GM21423 (cell line): ENCODE measurements around the gene CHN2.
"Not testable (repeated sequence)": the region's sequence is repeated elsewhere in the genome, so short reads cannot be mapped to it uniquely, and the experiment has no call there.

Experiments used
- ATAC-seq: cut with Tn5 transposase; IDR thresholded peaks from one replicate; pipeline ENCODE4 v1.9.1; 2021; ENCODE audit warnings: mild to moderate bottlenecking, moderate library complexity; ENCODE audit not compliant: unreplicated experiment

Gene CHN2

GRCh38 chr7:29255199-29255878 is 60.8 kb downstream of the CHN2 start:
- no peak for ATAC-seq

DNA sequence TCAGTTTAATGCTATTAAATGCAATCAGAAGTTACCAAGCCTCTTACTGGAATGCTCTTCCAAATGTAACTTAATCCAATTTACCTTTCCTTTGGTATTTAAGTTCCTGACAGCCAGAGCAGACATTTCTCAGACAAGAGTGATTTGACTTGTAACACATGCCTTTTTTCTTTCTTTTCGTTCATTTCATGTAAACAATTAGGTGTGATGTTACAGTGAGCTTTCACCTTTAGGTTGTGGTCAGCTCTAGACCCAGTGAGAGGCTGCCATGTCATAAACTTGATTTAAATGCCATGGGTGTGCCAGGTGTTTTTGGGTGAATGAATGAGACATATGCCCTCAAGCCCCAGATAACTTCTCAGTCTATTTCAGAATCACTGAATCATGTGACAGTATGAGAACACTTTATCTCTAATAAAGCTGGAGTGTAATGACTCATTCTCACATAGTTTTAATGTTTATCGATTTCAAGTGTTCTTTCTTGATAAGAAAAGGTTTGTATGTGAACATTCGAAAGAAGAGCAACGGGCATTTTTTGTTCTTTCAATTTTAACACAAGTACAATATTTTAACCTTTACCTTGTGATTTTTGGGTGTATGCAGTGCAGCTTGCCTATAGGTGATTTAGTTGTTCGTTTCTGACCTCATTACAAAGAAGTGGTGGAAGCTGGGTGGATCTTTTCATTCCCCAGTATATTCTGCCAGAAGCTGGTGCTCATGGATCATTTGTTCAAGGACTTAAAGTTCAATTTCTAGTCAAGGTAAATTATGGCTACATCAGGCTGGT is 61.5 kb downstream of the CHN2 start:
- ATAC-seq: no peak

- ATAC-seq: no peak
Measured at GRCh38 chr7:29256693-29257002, 62.1 kb downstream of the CHN2 start.

- no peak for ATAC-seq
Measured at GRCh38 chr7:29258951-29259350, 64.4 kb downstream of the CHN2 start.

DNA sequence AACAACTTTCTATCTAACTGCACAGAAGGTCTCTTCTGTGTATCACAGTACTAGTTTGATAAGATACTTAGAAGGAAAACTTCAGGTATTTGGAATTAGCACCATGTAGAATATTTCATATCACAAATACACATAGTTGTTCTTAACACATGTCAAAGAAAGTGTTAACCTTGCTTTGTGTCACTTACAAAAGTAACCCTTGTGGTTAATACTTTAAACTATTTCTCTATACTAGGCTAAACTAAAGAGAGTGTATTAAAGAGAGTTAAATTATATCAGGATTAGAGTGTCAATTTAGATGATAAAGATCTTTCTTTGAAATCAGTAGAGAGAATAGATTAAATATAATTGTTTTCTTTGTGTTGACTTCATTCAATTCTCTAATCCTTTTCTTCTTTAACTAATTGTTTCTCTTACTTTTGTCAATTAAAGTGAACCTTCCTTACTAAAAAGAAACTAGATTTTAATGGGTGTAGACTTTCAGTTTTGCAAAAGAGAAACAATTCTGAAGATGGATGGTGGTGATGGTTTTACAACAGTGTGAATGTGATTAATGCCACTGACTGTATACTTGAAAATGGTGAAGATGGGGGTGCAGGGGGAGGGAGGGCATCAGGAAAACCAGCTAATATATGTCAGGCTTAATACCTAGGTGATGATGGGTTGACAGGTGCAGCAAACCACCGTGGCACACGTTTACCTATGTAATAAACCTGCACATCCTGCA is 67.8 kb downstream of the CHN2 start:
- ATAC-seq: no peak

- not testable (repeated sequence) for ATAC-seq
Measured at GRCh38 chr7:29263601-29264207, 69.1 kb downstream of the CHN2 start.

GRCh38 chr7:29265208-29265923 is 70.8 kb downstream of the CHN2 start:
- ATAC-seq: no peak

GRCh38 chr7:29269935-29270334 is 75.4 kb downstream of the CHN2 start:
- ATAC-seq: no peak

DNA sequence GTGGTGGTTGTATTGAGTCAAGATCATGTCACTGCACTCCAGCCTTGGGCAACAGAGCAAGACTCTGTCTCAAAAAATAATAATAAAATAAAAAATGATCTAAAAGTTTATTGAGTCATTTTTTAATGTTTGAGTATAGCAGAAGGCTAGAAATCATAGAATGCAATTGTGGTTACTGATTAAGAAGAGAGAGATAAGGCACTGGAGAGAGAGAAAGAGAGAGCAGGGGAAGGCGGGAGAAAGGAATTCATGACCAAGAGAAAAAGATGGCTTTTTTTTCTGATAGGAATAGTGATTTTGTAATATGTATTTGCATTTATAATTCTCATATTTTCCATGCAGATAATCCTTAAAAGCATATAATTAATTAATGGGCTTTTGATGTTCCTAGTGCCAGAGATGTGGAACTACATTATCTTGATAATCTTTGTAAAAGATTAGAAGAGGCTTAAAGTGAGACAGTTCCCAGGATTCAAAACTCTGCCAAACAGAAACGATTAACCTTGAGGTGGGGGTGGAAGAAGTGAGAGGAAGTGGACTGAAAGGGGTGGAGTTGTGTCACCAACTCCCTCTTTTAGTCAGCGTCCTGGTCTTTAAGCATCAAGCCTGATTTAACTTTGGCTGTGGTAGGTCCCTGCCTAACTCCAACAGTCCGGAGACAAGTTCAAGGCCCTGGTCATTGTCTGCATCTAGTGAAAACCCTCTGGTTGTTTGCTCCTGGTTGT is 76.2 kb downstream of the CHN2 start:
- ATAC-seq: no peak

GRCh38 chr7:29271319-29271658 is 76.7 kb downstream of the CHN2 start:
- ATAC-seq: no peak

DNA sequence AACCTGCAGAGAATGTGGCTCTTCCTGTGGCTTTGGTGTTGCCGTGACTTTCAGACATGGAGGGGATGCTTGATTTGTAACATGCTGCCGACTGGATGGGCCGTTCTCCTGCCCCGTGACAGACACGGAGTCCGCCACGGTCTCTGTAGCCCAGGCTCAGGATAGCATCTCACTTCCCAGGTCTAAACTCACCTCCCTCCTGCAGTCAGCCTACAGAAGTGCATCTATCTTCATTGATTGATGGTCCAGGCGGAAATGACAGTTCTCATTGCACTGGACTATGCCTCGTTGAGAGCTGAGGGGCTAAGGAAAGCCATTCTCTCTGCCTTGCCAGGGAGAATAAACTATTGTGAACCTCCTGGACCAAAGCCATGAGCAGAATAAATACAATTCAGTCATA is 77.5 kb downstream of the CHN2 start:
- no peak for ATAC-seq

DNA sequence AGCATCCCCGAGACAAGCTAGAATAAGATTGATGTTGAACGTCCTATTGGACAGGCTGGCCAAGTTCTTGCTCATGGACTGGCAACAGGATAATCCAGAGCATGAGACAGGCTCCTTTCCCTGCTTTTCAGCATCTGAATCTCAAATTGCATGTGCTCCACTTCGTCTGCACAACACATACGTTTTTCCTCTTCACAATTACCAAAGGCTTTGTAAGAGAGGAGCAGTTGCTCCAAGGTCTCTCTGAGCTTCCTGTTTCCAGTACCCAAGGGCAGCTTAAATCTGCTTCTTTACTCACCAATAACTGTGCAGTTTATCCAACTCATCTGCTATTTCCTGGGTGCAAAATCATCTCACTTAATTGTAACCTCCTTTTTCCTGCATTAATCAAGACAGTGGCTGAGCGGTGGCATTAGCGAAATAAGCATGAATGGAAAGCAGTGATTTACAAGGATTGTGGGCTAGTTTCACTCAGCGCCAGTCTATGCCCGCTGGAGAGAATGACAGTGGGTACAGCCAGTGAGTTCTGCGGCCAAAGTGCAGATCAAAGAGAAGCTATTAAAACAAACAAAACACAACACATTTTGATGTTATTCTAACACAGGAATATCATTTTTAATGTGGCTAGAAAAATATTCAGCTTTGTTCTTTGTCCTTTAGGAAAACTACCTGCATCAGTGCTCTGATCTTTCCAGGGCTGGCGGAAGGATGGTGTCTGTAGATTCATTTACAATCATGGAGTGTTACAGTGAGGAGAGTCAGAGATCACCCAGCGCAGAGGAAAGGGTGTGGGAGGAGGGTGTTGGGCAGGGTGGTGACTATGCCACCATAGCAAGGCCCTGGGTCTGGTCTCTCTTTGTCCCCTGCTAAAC is 79.8 kb downstream of the CHN2 start:
- ATAC-seq: no peak

- ATAC-seq: no peak
Measured at GRCh38 chr7:29275018-29275318, 80.4 kb downstream of the CHN2 start.

DNA sequence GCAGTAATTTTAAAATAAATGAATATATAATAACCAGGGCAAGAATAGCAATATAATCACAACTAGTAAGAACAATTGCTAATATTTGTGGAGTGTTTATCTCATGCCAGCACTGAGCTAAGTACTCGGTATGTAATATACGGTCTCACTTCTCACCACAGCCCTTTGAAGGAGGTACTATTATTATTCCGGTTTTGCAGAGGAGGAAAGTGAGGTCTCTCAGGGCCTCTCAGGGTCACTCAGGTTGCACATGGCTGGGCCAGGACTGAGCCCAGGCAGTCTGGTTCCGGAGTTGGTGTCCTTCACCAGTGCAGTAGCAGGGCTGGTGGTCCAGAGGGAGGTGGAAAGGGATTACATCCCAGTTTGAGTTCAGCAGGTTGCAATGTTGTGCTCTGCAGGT is 80.9 kb downstream of the CHN2 start:
- ATAC-seq: no peak

- no peak for ATAC-seq
Measured at GRCh38 chr7:29276199-29276598, 81.6 kb downstream of the CHN2 start.

- no peak for ATAC-seq
Measured at GRCh38 chr7:29276806-29277205, 82.2 kb downstream of the CHN2 start.

GRCh38 chr7:29277436-29278215 is 83.1 kb downstream of the CHN2 start:
- no peak for ATAC-seq

GRCh38 chr7:29278337-29279069 is 83.9 kb downstream of the CHN2 start:
- ATAC-seq: no peak
